ENCODE results near the gene TMTC2. TPM values are rescaled to one million over a fixed set of nuclear protein-coding genes. Genes with fewer than 3 reads are reported as not detected.

Gene TMTC2
- total and polyA plus RNA-seq, 4 experiments from 2014 or later, result 0.09 to 8.2 (median 4.2) TPM

DNA sequence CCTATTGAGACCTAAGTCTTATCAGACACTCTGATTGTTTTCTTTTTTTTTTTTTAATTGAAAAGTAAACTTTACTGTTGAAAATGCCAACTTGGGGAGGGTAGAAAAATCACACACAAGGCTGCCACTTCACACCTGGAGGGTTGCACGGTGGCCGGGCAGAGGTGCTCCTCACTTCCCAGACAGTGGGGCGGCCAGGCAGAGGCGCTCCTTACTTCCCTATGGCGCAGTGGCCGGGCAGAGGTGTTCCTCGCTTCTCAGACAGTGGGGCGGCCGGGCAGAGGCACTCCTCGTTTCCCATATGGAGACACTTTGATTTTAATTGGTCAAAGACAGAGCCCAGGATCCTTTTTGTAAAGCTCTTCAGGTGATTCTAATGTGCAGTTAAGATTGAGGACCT is 399.3 kb downstream of the TMTC2 start:
- ChIA-PET CTCF (ENCODE audit: partially characterized antibody) (no interaction called here), POLR2A (ENCODE audit: partially characterized antibody) (no interaction called here)
- no peaks in the 10 kb centered on the region for H3K27me3 ChIP-seq (ENCODE audit: insufficient read depth, low read length)
- Mint-ChIP-seq H3K27ac (no peak overlapping the region), H3K27me3 (no peaks in the 10 kb centered on the region), H3K4me1 (no peaks in the 10 kb centered on the region), H3K9me3 (peaks cover 0 to 3% (median 0%) of the 10 kb centered on the region in 8 donors), H3K4me3 (no peak overlapping the region), H3K36me3 (no peaks in the 10 kb centered on the region)
- no peak for DNase-seq
- intact Hi-C loops (cut with micrococcal nuclease), result no loop called here
- H3K36me3 ChIP-seq (ENCODE audit: insufficient read depth, low read length), result no peaks in the 10 kb centered on the region
- H3K4me3 ChIP-seq (ENCODE audit: low read length in 2 of 2), result no peak overlapping the region
- no peaks in the 10 kb centered on the region for H3K4me1 ChIP-seq (ENCODE audit: insufficient read depth, low read length)
- H3K27ac ChIP-seq (ENCODE audit: low read depth, low read length), result no peak overlapping the region
- H3K9me3 ChIP-seq (ENCODE audit: control insufficient read depth in 1 of 2, low read length in 2 of 2), result no peaks in the 10 kb centered on the region

DNA sequence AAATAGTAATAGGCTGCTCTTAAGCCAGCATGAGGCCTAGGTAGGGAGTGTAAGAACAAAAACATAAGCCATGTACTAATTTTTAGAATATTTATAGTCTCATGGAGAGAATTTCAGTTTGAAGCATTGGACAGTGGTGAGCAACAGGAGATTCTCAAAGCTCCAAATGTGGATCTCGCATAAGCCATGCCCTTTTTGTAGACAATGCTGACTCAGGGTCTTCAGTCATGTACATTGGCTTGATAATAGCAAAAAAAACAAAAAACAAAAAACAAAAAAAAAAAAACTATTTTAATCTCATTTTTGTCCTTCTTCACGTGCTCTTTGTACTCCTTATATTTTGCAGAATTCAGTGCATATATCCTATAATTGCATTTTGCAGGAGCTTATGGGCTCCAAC is 402.9 kb downstream of the TMTC2 start:
- Histone ChIP-seq H3K27ac (ENCODE audit: low read depth, low read length) (no peak overlapping the region), H3K4me1 (ENCODE audit: insufficient read depth, low read length) (no peaks in the 10 kb centered on the region), H3K36me3 (ENCODE audit: insufficient read depth, low read length) (no peaks in the 10 kb centered on the region), H3K4me3 (ENCODE audit: low read length in 2 of 2) (no peak overlapping the region), H3K9me3 (ENCODE audit: control insufficient read depth in 1 of 2, low read length in 2 of 2) (no peaks in the 10 kb centered on the region), H3K27me3 (ENCODE audit: insufficient read depth, low read length) (no peaks in the 10 kb centered on the region)
- POLR2A ChIA-PET (ENCODE audit: partially characterized antibody), result no interaction called here
- Mint-ChIP-seq H3K27ac (no peak overlapping the region), H3K9me3 (peaks cover 0 to 4% (median 0%) of the 10 kb centered on the region in 8 donors), H3K36me3 (no peaks in the 10 kb centered on the region), H3K4me1 (no peaks in the 10 kb centered on the region), H3K27me3 (no peaks in the 10 kb centered on the region), H3K4me3 (no peak overlapping the region)
- CTCF ChIA-PET (ENCODE audit: partially characterized antibody), result no interaction called here
- intact Hi-C loops (cut with micrococcal nuclease), result no loop called here
- DNase-seq, result no peak

DNA sequence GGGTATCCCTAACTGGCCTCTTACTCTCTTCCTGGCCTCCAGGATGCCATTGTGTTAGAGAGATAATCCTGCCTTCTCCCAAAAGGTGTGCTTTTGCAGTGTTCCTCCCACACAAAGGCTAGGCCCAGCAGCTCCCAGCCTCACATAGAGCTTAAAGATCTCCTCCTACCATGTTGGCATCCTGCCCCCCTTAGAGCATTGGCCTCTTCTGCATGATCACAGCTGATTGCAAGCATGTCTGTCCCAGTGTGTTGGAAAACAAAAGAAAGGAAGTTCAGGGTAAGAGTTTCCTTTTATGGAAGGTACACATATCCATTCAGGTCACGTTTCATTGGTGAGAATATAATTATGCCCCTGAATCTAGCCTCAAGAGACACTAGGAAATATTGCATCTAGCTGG is 405.4 kb downstream of the TMTC2 start:
- intact Hi-C loops (cut with micrococcal nuclease), result no loop called here
- Histone ChIP-seq H3K9me3 (ENCODE audit: control insufficient read depth in 1 of 2, low read length in 2 of 2) (no peaks in the 10 kb centered on the region), H3K36me3 (ENCODE audit: insufficient read depth, low read length) (no peaks in the 10 kb centered on the region), H3K27ac (ENCODE audit: low read depth, low read length) (no peak overlapping the region), H3K4me1 (ENCODE audit: insufficient read depth, low read length) (no peaks in the 10 kb centered on the region), H3K27me3 (ENCODE audit: insufficient read depth, low read length) (no peaks in the 10 kb centered on the region), H3K4me3 (ENCODE audit: low read length in 2 of 2) (no peak overlapping the region)
- ChIA-PET CTCF (ENCODE audit: partially characterized antibody) (no interaction called here), POLR2A (ENCODE audit: partially characterized antibody) (no interaction called here)
- peaks cover 0 to 9% (median 4%) of the 10 kb centered on the region in 8 donors for H3K9me3 Mint-ChIP-seq
- H3K4me3 Mint-ChIP-seq, result no peak overlapping the region
- no peaks in the 10 kb centered on the region for H3K4me1 Mint-ChIP-seq
- DNase-seq, result no peak
- H3K27ac Mint-ChIP-seq, result no peak overlapping the region
- no peaks in the 10 kb centered on the region for H3K27me3 Mint-ChIP-seq
- peaks cover 0 to 3% of the 10 kb centered on the region in 2 donors for H3K36me3 Mint-ChIP-seq

DNA sequence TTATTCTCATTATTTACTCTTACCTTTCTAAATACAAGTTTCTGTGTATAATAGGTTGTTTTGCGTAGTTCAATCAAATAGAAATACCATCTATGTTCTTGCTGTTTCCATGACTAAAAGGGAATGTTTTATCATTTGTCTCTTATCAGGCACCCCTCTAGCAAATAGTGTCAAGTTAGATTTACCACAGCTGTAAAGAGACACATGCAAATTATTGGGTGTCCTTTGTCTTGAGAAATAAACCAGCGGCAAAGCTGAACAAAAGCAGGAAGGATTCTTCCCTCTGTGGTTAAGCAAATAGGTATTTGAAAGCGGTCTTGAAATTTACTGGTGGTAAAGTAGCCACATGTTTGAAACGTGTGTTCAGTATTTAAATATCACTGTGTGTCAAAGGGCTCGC is 405.9 kb downstream of the TMTC2 start:
- POLR2A ChIA-PET (ENCODE audit: partially characterized antibody), result no interaction called here
- Mint-ChIP-seq H3K4me1 (no peaks in the 10 kb centered on the region), H3K4me3 (no peak overlapping the region), H3K9me3 (peaks cover 0 to 9% (median 4%) of the 10 kb centered on the region in 8 donors), H3K36me3 (peaks cover 0 to 3% of the 10 kb centered on the region in 2 donors), H3K27me3 (no peaks in the 10 kb centered on the region), H3K27ac (no peak overlapping the region)
- CTCF ChIA-PET (ENCODE audit: partially characterized antibody), result no interaction called here
- Histone ChIP-seq H3K27me3 (ENCODE audit: insufficient read depth, low read length) (no peaks in the 10 kb centered on the region), H3K27ac (ENCODE audit: low read depth, low read length) (no peak overlapping the region), H3K4me3 (ENCODE audit: low read length in 2 of 2) (no peak overlapping the region), H3K36me3 (ENCODE audit: insufficient read depth, low read length) (no peaks in the 10 kb centered on the region), H3K9me3 (ENCODE audit: control insufficient read depth in 1 of 2, low read length in 2 of 2) (no peaks in the 10 kb centered on the region), H3K4me1 (ENCODE audit: insufficient read depth, low read length) (no peaks in the 10 kb centered on the region)
- no peak for DNase-seq
- intact Hi-C loops (cut with micrococcal nuclease), result no loop called here

DNA sequence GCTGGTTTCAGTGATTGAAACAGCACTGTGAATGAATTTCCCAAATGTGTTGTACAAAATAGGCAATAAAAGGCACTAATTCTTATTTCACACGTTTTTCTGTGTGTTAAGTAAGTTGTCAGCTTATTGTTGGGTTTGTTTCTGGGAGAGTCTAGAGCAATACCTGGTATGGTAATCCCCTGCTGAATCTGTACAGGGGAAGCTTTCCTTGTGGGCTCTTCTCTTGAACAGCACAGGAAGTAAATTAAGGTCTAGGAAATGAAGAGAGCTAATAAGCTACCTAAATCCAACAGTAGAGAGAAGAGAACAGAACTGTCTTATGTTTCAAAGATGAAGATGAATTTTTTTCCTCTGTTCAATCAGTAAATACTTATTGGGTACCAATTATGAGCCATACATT is 406.7 kb downstream of the TMTC2 start:
- Histone ChIP-seq H3K9me3 (ENCODE audit: control insufficient read depth in 1 of 2, low read length in 2 of 2) (no peaks in the 10 kb centered on the region), H3K4me3 (ENCODE audit: low read length in 2 of 2) (no peak overlapping the region), H3K4me1 (ENCODE audit: insufficient read depth, low read length) (no peaks in the 10 kb centered on the region), H3K27me3 (ENCODE audit: insufficient read depth, low read length) (no peaks in the 10 kb centered on the region), H3K36me3 (ENCODE audit: insufficient read depth, low read length) (no peaks in the 10 kb centered on the region), H3K27ac (ENCODE audit: low read depth, low read length) (no peak overlapping the region)
- no peaks in the 10 kb centered on the region for H3K4me1 Mint-ChIP-seq
- DNase-seq, result no peak
- H3K36me3 Mint-ChIP-seq, result peaks cover 0 to 3% of the 10 kb centered on the region in 2 donors
- no peak overlapping the region for H3K4me3 Mint-ChIP-seq
- CTCF ChIA-PET (ENCODE audit: partially characterized antibody), result no interaction called here
- intact Hi-C loops (cut with micrococcal nuclease), result no loop called here
- POLR2A ChIA-PET (ENCODE audit: partially characterized antibody), result no interaction called here
- peaks cover 0 to 9% (median 4%) of the 10 kb centered on the region in 8 donors for H3K9me3 Mint-ChIP-seq
- no peaks in the 10 kb centered on the region for H3K27me3 Mint-ChIP-seq
- no peak overlapping the region for H3K27ac Mint-ChIP-seq

DNA sequence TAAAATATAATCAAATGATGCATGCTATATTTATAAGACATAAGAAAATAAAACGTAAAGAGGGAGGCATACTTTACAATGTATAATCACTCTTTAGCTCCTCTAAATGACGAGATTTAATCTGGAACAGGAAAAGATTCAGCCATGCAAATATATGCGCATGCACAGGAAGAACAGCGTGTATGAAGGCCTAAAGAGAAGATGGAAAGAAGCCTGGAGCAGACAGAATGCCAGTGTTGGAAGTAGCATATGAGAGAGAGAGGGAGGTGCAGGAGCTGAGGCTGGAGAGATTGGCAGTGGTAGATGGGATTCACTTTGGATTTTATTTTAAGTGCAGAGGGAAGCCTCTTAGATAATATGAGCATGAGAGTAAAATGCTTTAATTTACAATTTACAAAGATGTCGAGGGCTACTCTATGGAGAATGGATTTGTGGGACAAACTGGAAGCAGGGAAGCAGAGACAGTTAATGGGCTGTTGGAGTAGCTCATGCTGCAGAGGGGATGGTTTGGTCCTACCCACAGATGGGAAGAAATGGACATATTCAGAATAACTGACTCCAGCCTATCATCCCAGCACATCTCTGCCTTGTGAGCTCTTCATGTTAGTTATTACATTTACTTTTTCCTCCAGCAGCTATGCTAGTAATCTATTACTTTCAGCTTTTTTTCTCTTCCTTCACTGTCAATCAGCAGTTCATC is 411.1 kb downstream of the TMTC2 start:
- H3K4me3 ChIP-seq (ENCODE audit: low read length in 2 of 2), result no peak overlapping the region
- peaks cover 0 to 3% of the 10 kb centered on the region in 2 donors for H3K36me3 Mint-ChIP-seq
- no peaks in the 10 kb centered on the region for H3K27me3 Mint-ChIP-seq
- H3K4me3 Mint-ChIP-seq, result no peak overlapping the region
- no peak for DNase-seq
- H3K4me1 Mint-ChIP-seq, result no peaks in the 10 kb centered on the region
- no peak overlapping the region for H3K27ac ChIP-seq (ENCODE audit: low read depth, low read length)
- no peaks in the 10 kb centered on the region for H3K4me1 ChIP-seq (ENCODE audit: insufficient read depth, low read length)
- peaks cover 0 to 9% (median 3%) of the 10 kb centered on the region in 8 donors for H3K9me3 Mint-ChIP-seq
- no peaks in the 10 kb centered on the region for H3K36me3 ChIP-seq (ENCODE audit: insufficient read depth, low read length)
- no peaks in the 10 kb centered on the region for H3K27me3 ChIP-seq (ENCODE audit: insufficient read depth, low read length)
- no peaks in the 10 kb centered on the region for H3K9me3 ChIP-seq (ENCODE audit: control insufficient read depth in 1 of 2, low read length in 2 of 2)
- ChIA-PET POLR2A (ENCODE audit: partially characterized antibody) (no interaction called here), CTCF (ENCODE audit: partially characterized antibody) (no interaction called here)
- intact Hi-C loops (cut with micrococcal nuclease), result no loop called here
- H3K27ac Mint-ChIP-seq, result no peak overlapping the region

DNA sequence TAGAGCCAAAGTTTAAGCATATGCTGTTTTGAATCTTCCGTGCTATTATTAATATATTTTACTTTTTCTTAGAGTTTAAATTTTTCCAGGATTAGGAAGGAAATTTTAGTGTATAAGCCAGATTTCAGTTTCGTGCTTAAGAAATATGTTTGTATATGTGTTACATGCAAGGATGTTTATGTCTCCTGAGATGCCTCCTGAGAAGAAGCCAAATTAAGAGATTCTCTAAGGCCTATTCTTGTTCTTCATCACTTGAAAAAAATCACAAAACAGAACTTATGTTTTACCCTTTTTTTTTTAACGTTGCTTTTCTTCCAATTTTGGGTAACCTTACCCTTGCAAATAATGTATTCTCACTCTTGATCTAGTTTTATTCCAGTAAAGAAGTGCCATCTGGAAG is 412.7 kb downstream of the TMTC2 start:
- Mint-ChIP-seq H3K27ac (no peak overlapping the region), H3K4me3 (no peak overlapping the region), H3K9me3 (peaks cover 0 to 9% (median 3%) of the 10 kb centered on the region in 8 donors), H3K4me1 (no peaks in the 10 kb centered on the region), H3K27me3 (no peaks in the 10 kb centered on the region), H3K36me3 (peaks cover 3 to 7% of the 10 kb centered on the region in 2 donors)
- no peaks in the 10 kb centered on the region for H3K27me3 ChIP-seq (ENCODE audit: insufficient read depth, low read length)
- no peak overlapping the region for H3K4me3 ChIP-seq (ENCODE audit: low read length in 2 of 2)
- no peak for DNase-seq
- no peaks in the 10 kb centered on the region for H3K9me3 ChIP-seq (ENCODE audit: control insufficient read depth in 1 of 2, low read length in 2 of 2)
- intact Hi-C loops (cut with micrococcal nuclease), result no loop called here
- no peak overlapping the region for H3K27ac ChIP-seq (ENCODE audit: low read depth, low read length)
- no peaks in the 10 kb centered on the region for H3K36me3 ChIP-seq (ENCODE audit: insufficient read depth, low read length)
- ChIA-PET POLR2A (ENCODE audit: partially characterized antibody) (no interaction called here), CTCF (ENCODE audit: partially characterized antibody) (no interaction called here)
- H3K4me1 ChIP-seq (ENCODE audit: insufficient read depth, low read length), result no peaks in the 10 kb centered on the region

DNA sequence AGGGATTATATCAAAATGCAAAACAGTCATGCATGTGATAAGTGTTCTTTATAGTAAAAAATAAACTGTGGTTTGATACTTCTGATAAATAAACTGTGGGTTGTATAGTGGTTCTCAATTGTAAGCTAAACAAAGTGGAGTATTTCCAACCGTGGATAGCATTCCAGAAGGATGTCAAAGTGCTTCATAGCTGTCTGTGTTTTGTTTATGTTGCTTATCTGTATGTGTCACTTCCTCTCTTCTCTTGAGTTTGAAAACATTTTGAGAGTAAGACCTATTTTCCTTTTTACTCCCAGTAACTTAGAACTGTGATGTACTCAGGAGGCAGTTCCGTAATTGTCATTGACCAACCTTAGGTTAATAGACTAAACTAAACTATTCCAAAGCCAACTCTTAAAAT is 415.8 kb downstream of the TMTC2 start:
- Histone ChIP-seq H3K4me1 (ENCODE audit: insufficient read depth, low read length) (no peaks in the 10 kb centered on the region), H3K36me3 (ENCODE audit: insufficient read depth, low read length) (no peaks in the 10 kb centered on the region), H3K9me3 (ENCODE audit: control insufficient read depth in 1 of 2, low read length in 2 of 2) (no peaks in the 10 kb centered on the region), H3K4me3 (ENCODE audit: low read length in 2 of 2) (no peak overlapping the region), H3K27me3 (ENCODE audit: insufficient read depth, low read length) (no peaks in the 10 kb centered on the region), H3K27ac (ENCODE audit: low read depth, low read length) (no peak overlapping the region)
- H3K36me3 Mint-ChIP-seq, result peaks cover 0 to 15% of the 10 kb centered on the region in 2 donors
- H3K4me3 Mint-ChIP-seq, result no peak overlapping the region
- H3K4me1 Mint-ChIP-seq, result no peaks in the 10 kb centered on the region
- ChIA-PET CTCF (ENCODE audit: partially characterized antibody) (no interaction called here), POLR2A (ENCODE audit: partially characterized antibody) (no interaction called here)
- no peak overlapping the region for H3K27ac Mint-ChIP-seq
- H3K27me3 Mint-ChIP-seq, result no peaks in the 10 kb centered on the region
- peaks cover 0 to 5% (median 0%) of the 10 kb centered on the region in 8 donors for H3K9me3 Mint-ChIP-seq
- no peak for DNase-seq
- intact Hi-C loops (cut with micrococcal nuclease), result no loop called here
